GM18526 (cell line): ENCODE data around the gene RAB27B.

ENCODE experiments used
- POLR2A ChIP-seq: IDR thresholded peaks from 3 replicates; pipeline ENCODE4 v1.6.1; 2011; ENCODE audit not compliant: insufficient read length; ENCODE audit errors: extremely low read depth

The RAB27B gene

DNA sequence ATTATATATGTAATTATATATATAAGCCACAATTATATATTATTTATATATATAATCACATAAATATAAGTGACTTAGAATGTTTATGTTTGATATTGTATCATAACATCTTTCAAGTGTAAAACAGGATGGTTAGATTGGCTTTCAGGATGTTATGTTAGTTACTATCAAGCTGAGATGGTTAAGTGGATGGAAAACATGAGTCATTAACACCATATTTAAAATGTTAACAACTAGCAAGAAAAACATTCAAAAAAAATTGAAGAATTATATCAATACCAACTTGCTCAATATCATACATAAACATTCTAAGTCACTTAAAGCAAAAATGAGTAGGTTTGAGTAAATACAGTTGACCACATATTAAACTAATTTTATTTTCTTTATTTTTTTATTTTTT is 21.8 kb upstream of the RAB27B start:
- no peak for TF ChIP-seq POLR2A

DNA sequence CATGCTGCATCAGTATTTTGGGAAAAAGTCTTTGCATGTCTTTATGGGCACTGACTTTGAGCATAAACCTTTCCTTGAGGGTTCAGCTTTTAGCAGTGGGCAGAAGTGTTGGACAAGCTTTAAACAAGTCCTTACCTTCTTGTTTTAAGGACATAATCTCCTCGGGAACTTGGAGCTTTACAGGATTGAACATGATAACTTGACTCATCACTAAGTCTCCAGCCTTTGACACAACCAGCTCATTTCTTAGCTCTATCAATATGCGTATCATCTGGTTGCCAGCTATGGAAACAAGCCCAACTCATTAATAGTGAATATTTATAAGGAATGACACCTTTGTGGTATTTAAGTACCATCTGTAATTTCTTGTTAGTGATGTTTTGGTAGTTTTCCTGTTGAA is 21.0 kb upstream of the RAB27B start:
- TF ChIP-seq POLR2A = no peak

DNA sequence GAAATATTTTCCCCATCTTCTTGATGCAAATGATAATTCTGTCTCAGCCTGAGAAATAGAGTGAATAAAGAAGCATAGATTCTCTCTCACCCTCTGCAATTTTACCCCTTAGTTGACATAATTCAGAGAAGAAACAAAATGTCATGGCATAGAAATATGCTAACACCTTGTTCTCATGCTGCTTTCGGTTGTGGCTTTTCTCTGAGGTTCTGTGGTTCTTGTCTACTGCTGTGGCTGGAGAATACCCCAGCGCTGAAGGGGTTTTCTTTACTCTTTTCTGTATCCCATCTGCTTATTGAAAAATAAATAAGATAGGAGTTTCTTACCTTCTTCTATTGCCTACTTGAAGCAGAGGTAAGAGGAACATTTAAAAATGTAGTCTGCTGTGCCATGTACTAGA is 15.4 kb upstream of the RAB27B start:
- no peak for TF ChIP-seq POLR2A

DNA sequence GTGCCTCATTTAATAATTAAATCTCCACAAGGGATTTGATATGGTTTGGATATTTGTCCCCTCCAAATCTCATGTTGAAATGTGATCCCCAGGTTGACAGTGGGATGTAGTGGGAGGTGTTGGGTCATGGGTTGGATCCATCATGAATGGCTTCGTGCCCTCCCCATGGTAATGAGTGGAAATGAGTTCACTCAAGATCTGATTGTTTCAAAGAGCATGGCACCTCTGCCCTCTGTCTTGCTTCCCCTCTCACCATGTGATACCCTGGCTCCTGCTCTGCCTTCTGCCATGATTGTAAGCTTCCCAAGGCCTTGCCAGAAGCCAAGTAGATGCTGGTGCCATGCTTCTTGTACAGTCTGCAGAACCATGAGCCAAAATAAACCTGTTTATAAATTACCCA is 15.0 kb upstream of the RAB27B start:
- TF ChIP-seq POLR2A = no peak

DNA sequence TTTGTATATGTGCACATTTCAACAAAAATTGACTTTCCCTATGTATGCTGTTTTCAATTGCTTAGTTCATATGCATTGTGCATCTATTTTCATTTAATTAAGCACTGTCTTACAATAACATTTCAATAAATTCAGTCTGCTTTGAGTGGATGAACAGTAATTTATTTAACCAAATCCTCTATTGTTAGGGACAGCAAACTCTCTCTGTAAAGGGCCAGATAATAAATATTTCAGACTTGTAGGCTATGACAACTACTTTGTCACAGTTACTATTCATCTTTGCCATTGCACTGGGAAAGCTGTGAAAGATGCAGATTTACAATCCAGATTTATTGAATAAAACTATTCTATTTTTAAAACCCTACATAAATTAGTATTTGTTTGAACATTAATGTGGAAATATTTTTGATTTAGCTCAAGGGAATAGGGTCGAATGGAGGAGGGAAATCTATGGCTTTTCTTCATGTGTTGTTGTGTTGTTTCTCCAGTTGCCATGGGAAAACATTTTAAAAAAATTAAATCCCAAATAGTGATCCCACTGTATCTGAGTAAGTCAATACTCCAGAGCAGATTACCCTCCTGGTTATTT is 14.2 kb upstream of the RAB27B start:
- no peak for TF ChIP-seq POLR2A

DNA sequence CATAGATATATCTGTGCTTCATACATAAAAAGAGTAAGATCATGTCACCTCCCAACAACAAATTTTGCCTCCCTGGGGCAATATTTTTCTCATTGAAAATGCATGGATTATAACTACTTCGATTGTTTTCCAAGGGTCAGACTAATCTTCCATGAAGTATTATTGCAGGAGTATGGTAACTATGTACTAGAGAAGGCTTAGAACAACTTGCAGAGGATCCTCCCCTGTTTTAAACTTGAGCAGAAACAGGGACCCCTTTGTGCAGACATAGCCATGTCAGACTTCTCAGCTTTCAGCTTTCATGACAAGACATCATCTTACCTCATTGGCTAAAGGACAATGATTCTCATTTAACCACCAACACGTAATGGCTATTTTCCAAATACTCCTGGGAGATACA is 13.2 kb upstream of the RAB27B start:
- TF ChIP-seq POLR2A = no peak

DNA sequence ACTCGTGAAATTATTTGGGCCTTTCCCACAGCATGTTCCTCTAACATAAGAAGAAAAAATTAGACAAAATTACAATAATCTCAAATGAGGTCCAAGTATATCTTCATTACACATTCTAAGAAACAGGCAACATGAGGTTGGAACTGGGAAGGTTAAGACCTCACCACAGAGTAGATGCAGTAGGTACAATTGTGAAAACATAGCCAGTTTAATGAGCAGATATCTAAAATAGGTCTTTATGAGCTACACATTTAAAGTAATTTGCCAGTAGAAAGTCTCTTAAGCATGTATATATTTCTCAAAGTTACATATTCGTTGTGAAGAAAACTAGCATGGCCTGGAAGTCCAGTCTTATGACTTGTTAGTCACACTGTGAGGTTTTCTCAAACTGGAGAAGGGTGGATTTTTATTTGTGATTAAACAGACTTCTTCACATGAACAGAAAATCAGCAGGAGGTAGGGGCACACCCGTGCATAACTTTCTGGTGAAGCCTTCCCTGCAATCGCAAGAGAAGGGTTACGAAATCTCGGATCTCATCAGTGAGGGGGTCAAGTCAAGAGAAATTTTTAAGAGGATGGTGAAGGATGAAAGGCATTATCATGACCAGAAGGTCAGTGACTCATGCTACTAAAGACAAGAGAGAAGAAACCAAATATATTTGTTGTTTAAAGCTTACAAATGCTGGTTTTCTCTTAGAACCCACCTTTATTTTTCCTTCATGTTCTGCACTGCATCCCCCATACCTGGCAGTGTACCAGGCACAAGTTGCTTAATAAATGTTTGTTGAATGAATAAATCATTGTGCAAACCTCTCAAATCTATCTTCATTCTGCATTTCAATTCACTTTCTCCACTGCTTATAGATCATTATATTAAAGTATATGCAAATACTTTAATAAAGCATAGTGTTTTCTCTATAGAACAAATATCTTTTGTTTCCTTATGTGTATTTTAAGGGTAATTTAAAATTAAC is 5.1 kb upstream of the RAB27B start:
- TF ChIP-seq POLR2A = no peak

DNA sequence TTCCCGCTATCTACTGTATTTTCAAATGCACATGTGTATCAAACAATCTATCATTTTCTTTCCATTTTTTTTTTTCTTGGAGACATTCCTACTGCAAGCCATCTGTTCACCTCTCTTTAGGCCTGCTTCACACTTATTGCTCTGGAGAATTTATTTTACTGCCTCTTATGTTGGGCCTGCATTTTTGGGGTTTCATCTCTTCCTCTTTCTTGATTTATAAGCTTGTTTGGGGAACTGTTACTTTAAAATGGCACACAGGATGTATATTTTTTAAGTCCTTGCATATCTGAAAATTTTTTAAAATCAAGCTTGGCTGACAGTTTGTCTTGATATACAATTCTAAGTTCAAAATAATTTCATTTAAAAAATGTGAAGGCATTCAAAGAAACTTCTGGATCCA is 3.5 kb upstream of the RAB27B start:
- no peak for TF ChIP-seq POLR2A

DNA sequence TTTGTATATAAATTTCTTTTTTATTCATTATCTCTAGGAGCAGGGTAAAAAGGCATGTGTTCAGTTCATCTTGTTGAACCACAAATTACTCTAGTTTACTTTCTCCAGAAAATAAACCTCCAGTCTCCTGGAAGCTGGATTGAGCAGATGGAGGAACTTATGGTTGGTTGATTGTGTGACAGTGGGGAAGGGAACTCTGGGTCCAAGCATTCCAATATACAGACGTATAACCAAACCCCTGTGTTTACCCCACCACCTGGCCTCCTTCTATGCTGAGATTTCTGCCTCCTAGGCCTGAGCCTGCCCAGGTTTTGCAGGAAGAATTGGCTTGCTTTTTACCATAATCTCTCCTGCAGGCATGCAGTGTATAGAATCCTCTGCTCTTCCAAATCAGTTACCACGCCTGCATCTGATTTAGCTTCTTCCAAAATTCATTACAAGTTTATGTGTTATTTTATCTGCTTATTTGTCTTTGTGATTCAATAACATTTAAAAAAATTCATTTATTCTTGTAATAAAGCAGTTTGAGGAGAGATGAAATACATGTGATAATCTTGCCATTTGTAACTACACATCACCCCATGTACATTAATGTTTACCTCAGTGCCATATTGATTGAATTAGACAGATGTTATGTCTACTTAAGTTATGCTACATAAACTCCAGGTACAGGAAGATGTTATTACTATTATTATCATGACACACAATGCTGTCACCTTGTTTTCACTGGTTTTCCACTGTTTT is 2.5 kb upstream of the RAB27B start:
- no peak for TF ChIP-seq POLR2A

DNA sequence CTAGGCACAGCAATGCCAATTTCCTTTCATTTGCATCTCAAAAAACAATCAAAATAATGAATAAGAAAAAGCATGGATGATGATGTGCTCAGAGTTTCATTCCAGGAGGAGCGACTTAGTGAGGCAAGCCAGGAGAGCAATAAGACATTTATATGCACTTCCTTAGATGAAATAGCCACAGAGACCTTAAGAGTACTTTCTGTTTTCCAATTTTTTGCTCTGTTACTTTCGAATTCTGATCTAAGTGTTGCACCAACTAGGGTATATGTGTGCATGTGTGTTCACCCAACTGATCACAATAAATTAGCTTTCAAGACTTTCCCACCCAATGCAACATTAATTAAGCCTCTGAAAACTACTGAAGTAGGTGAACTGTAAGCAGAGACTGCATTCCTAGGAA is 709 bp downstream of the RAB27B start:
- no peak for TF ChIP-seq POLR2A

DNA sequence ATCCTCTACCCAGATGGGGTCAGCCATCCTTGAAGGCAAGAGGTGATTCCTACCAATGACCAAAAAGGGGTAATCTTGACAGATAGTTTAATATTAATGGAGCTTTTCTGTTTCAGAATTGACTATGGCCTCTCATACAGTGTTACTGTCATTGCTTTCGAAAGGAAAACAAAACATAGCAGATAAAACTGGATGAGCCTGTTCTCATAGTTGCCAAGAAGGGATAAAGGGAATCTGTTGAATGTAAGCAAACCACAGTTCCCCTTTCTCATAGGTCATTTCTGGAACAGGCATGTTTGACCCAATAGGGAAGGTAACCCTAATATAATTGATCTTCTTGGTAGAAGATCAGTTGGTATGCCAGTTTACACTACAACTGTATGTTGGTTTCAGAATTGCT is 1.6 kb downstream of the RAB27B start:
- no peak for TF ChIP-seq POLR2A

DNA sequence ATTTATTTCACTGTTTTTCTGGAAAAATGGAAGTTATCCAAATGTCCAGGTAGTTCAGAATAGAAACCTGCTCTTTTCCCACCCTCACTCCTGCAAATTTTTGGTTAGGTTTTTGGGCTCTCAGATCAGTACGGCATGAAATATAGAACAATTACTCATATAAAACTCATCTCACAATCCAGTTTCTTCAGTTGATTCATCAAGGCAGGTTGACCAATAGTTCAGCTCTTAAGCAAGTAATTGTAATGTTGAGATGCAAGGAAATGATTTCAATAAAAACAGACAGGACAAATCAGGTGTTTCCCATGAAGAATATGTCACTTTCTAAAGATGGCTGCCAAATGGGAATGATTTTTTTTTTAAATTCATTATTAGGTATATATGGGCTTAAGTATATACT is 2.0 kb downstream of the RAB27B start:
- TF ChIP-seq POLR2A = no peak

DNA sequence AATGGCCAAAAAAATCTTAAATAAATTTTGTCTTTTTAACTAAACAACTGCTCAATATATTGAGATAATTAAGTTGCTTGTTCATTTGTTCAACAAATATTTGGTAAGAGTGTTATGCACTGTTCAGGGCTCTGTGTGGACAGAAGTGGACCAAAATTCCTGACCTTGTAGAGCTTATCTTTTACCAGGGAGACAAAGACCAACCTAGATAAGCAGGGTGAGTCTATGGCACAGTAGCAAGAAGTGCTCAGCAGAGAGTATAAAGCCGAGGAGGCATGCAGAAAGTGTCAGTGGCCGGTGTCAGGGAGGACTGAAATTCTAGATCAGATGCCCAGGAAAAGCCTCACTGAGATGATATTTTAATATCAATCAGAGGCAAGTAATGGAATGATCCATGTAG is 2.6 kb downstream of the RAB27B start:
- TF ChIP-seq POLR2A = no peak

DNA sequence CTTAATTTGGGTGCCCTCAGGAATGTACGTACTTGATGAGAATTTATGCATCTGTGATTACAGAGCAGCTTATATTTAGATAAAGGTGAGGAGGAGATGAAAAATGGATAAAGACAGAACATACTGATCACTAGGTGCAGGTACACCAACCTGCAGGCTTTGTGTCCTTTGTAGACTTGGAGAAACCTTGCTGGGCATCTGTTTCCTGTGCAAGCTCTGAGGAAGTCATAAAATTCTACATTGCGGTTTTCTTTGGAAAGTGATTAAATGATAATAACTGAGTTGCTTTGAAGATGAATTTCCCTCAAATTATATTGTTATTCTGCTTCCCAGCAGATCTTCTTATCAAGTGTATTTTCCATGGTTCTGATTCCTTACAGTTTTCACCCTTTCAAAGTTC is 7.7 kb downstream of the RAB27B start:
- TF ChIP-seq POLR2A = no peak

DNA sequence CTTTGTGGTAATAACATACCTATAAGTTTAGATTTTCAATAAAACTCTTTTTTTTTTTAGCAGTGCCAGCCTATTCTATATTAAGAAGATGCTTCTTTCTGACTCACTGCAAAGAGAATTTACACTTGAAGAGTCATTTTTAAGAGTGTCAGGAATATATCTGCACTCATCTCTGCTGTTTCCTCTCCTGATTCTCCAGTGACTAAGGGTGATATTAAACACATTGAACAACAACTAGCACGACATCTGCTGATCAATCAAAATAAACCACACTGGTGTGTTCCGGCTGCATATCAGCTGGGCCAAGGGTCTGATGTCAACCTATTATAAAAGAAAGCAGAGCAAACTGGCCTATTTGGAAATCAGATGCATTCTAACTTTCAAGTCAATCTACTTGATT is 15.0 kb downstream of the RAB27B start:
- no peak for TF ChIP-seq POLR2A

DNA sequence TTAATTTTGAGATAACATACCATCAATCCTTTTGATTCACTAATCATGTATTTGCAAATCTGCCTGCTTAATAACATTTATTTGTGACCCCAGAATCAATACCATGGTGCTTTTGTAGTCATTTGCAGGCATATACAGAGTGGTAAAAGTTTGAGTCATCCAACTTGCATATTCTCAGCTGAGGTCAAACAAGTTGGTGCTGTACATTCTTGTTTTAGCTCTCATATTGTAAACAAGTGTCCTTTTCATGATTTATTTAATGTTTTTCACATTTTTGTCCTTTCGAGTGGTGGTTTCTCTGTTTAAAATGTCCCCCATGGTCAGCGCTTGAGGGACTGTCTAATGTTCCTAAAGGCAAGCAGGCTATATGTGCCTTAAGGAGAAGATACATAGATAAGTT is 17.5 kb downstream of the RAB27B start:
- TF ChIP-seq POLR2A = no peak
